Large intestine (tissue), 12 donors: ENCODE measurements around the gene AFDN. TPM values are rescaled to one million over a fixed set of nuclear protein-coding genes. Genes with fewer than 3 reads are reported as not detected.
A peak's percentile ranks its signal among the peaks of the same experiment; 100 is the strongest.

ENCODE experiments used
- DNase-seq, 2 donors: peaks; one replicate each; pipeline versions ENCODE4 v3.0.0 to v3.0.0-alpha.2; 2013
- H3K27ac ChIP-seq: one replicate; pipeline ENCODE4 v1.5.1; 2013; ENCODE audit warnings: low read length
- H3K27me3 ChIP-seq: 2 replicates; pipeline ENCODE4 v1.6.1; 2013; ENCODE audit warnings: low read length; ENCODE audit not compliant: control insufficient read depth, insufficient read depth
- H3K36me3 ChIP-seq: 2 replicates; pipeline ENCODE4 v1.6.1; 2013; ENCODE audit warnings: low read length; ENCODE audit not compliant: control insufficient read depth, insufficient read depth
- H3K4me1 ChIP-seq: one replicate; pipeline ENCODE4 v1.6.1; 2013; ENCODE audit warnings: low read length; ENCODE audit not compliant: control insufficient read depth, insufficient read depth
- H3K4me3 ChIP-seq: one replicate; pipeline ENCODE4 v1.5.1; 2013; ENCODE audit warnings: low read length
- H3K9me3 ChIP-seq: one replicate; pipeline ENCODE4 v1.6.1; 2013; ENCODE audit warnings: mild to moderate bottlenecking, low read depth, low read length, moderate library complexity; ENCODE audit not compliant: control insufficient read depth
- WGBS: methylation state at CpG from one replicate; pipeline ENCODE4 v1.1.5; 2013; ENCODE audit warnings: low lambda C conversion rate; ENCODE audit not compliant: insufficient coverage; 5-methylcytosine and 5-hydroxymethylcytosine counted together
- long read RNA-seq, 11 donors: transcript quantifications; one replicate each; lab custom pipeline, GENCODE V29; 2026
- polyA plus RNA-seq: library from polyadenylated mRNA; unstranded; fragments of 120-200 nt; gene quantifications from one replicate; pipeline ENCODE4 v1.2.1, GENCODE V29; 2013

Gene AFDN
- polyA plus RNA-seq: 194 TPM
- long read RNA-seq, donor 1, partial matches to known transcripts: 8 of 12 reads
- long read RNA-seq, donor 1, other reads (novel, unspliced or antisense): 0 of 12 reads
- long read RNA-seq, donor 2, transcript AFDN-220 (2 exons, 1,257 nt): major isoform, 6 of 34 reads
- long read RNA-seq, donor 2, transcript AFDN-219 (2 exons, 686 nt): major isoform, 6 of 34 reads
- long read RNA-seq, donor 2, partial matches to known transcripts: 18 of 34 reads
- long read RNA-seq, donor 2, other reads (novel, unspliced or antisense): 0 of 34 reads
- long read RNA-seq, donor 3, transcript AFDN-213 (3 exons, 606 nt): minor isoform, 5 of 27 reads
- long read RNA-seq, donor 3, transcript AFDN-220 (2 exons, 1,257 nt): major isoform, 9 of 27 reads
- long read RNA-seq, donor 3, partial matches to known transcripts: 8 of 27 reads
- long read RNA-seq, donor 3, other reads (novel, unspliced or antisense): 0 of 27 reads
- long read RNA-seq, donor 4, partial matches to known transcripts: 0 of 1 reads
- long read RNA-seq, donor 4, other reads (novel, unspliced or antisense): 0 of 1 reads
- long read RNA-seq, donor 5, partial matches to known transcripts: 0 of 5 reads
- long read RNA-seq, donor 5, other reads (novel, unspliced or antisense): 0 of 5 reads
- long read RNA-seq, donor 6, transcript AFDN-219 (2 exons, 686 nt): major isoform, 6 of 20 reads
- long read RNA-seq, donor 6, transcript AFDN-220 (2 exons, 1,257 nt): minor isoform, 5 of 20 reads
- long read RNA-seq, donor 6, partial matches to known transcripts: 0 of 20 reads
- long read RNA-seq, donor 6, other reads (novel, unspliced or antisense): 0 of 20 reads
- long read RNA-seq, donor 7, partial matches to known transcripts: 6 of 12 reads
- long read RNA-seq, donor 7, other reads (novel, unspliced or antisense): 0 of 12 reads
- long read RNA-seq, donor 8, transcript AFDN-219 (2 exons, 686 nt): major isoform, 7 of 42 reads
- long read RNA-seq, donor 8, transcript AFDN-220 (2 exons, 1,257 nt): major isoform, 7 of 42 reads
- long read RNA-seq, donor 8, partial matches to known transcripts: 24 of 42 reads
- long read RNA-seq, donor 8, other reads (novel, unspliced or antisense): 0 of 42 reads
- long read RNA-seq, donor 9, transcript AFDN-220 (2 exons, 1,257 nt): major isoform, 14 of 54 reads
- long read RNA-seq, donor 9, partial matches to known transcripts: 36 of 54 reads
- long read RNA-seq, donor 9, other reads (novel, unspliced or antisense): 0 of 54 reads
- long read RNA-seq, donor 10, full-length matches to known transcripts: 16 of 36 reads
- long read RNA-seq, donor 10, partial matches to known transcripts: 20 of 36 reads
- long read RNA-seq, donor 10, other reads (novel, unspliced or antisense): 0 of 36 reads
- long read RNA-seq, donor 11, partial matches to known transcripts: 0 of 10 reads
- long read RNA-seq, donor 11, other reads (novel, unspliced or antisense): 0 of 10 reads

GRCh38 chr6:167826896-167827582, at the start of gene AFDN:
TSS of gene AFDN (plus strand) at chr6:167826911. CDS start at chr6:167827133, 222 bp downstream.
- peaks cover 18% of the 10 kb centered on the region for H3K4me1 ChIP-seq
- H3K27ac ChIP-seq: peak within 1 kb of the TSS; percentile 85
- H3K36me3 ChIP-seq: peaks cover 2% of the 10 kb centered on the region
- peak within 1 kb of the TSS; percentile 84 for H3K4me3 ChIP-seq
- H3K9me3 ChIP-seq: no peaks in the 10 kb centered on the region
- peak in 1 of 2 donors; percentile 63 for DNase-seq
- no peaks in the 10 kb centered on the region for H3K27me3 ChIP-seq
- no CpG with 5 or more reads among the region's 108 CpGs for WGBS

GRCh38 chr6:167778497-167779128, 48.1 kb upstream of the AFDN start:
- no peaks in the 10 kb centered on the region for H3K36me3 ChIP-seq
- peak; percentile 49 to 68 for DNase-seq
- WGBS: no CpG with 5 or more reads among the region's 21 CpGs

GRCh38 chr6:167779129-167779992, 47.4 kb upstream of the AFDN start:
- H3K9me3 ChIP-seq: no peaks in the 10 kb centered on the region
- no peak overlapping the region for H3K27ac ChIP-seq
- no peak for DNase-seq
- H3K27me3 ChIP-seq: no peaks in the 10 kb centered on the region
- peaks cover 34% of the 10 kb centered on the region for H3K4me1 ChIP-seq
- WGBS: no CpG with 5 or more reads among the region's 20 CpGs
- no peak overlapping the region for H3K4me3 ChIP-seq
- H3K36me3 ChIP-seq: no peaks in the 10 kb centered on the region

More at GRCh38 chr6:167778497-167779128, 48.1 kb upstream of the AFDN start:
- Histone ChIP-seq H3K9me3 (no peaks in the 10 kb centered on the region), H3K27me3 (no peaks in the 10 kb centered on the region), H3K27ac (peak overlapping the region; percentile 27), H3K4me1 (peaks cover 34% of the 10 kb centered on the region), H3K4me3 (no peak overlapping the region)

GRCh38 chr6:167779993-167780655, 46.6 kb upstream of the AFDN start:
- H3K4me3 ChIP-seq: no peak overlapping the region
- H3K9me3 ChIP-seq: no peaks in the 10 kb centered on the region
- H3K36me3 ChIP-seq: no peaks in the 10 kb centered on the region
- H3K27ac ChIP-seq: no peak overlapping the region
- WGBS: no CpG with 5 or more reads among the region's 15 CpGs
- no peak for DNase-seq
- no peaks in the 10 kb centered on the region for H3K27me3 ChIP-seq
- H3K4me1 ChIP-seq: peaks cover 34% of the 10 kb centered on the region

- DNase-seq: no peak
- H3K27me3 ChIP-seq: no peaks in the 10 kb centered on the region
- 80% methylated on average over 3 of the region's 15 CpGs for WGBS
- no peak overlapping the region for H3K4me3 ChIP-seq
- H3K9me3 ChIP-seq: no peaks in the 10 kb centered on the region
- H3K27ac ChIP-seq: no peak overlapping the region
- peaks cover 34% of the 10 kb centered on the region for H3K4me1 ChIP-seq
- no peaks in the 10 kb centered on the region for H3K36me3 ChIP-seq
Measured at GRCh38 chr6:167781066-167781767, 45.5 kb upstream of the AFDN start.

GRCh38 chr6:167781868-167782267, 44.8 kb upstream of the AFDN start:
- Histone ChIP-seq H3K4me3 (no peak overlapping the region), H3K27ac (peak overlapping the region; percentile 87), H3K27me3 (no peaks in the 10 kb centered on the region), H3K9me3 (no peaks in the 10 kb centered on the region), H3K4me1 (peaks cover 36% of the 10 kb centered on the region), H3K36me3 (no peaks in the 10 kb centered on the region)
- no CpG with 5 or more reads among the region's 9 CpGs for WGBS
- DNase-seq: no peak

- peaks cover 44% of the 10 kb centered on the region for H3K4me1 ChIP-seq
- H3K9me3 ChIP-seq: no peaks in the 10 kb centered on the region
- H3K36me3 ChIP-seq: no peaks in the 10 kb centered on the region
- H3K27me3 ChIP-seq: no peaks in the 10 kb centered on the region
- H3K4me3 ChIP-seq: no peak overlapping the region
- peak overlapping the region; percentile 87 for H3K27ac ChIP-seq
- peak; percentile 86 to 90 for DNase-seq
- no CpG with 5 or more reads among the region's 4 CpGs for WGBS
Measured at GRCh38 chr6:167782698-167783517, 43.8 kb upstream of the AFDN start.
